Medulla oblongata (tissue), 1 donor: Measurements from ENCODE around the gene PSME2.
"Not testable (repeated sequence)": the region's sequence is repeated elsewhere in the genome, so short reads cannot be mapped to it uniquely, and the experiment has no call there.

ENCODE experiments used
- DNase-seq: peaks from one replicate; pipeline ENCODE4 v3.0.0-alpha.2; 2015; ENCODE audit errors: extremely low spot score

PSME2 gene

DNA sequence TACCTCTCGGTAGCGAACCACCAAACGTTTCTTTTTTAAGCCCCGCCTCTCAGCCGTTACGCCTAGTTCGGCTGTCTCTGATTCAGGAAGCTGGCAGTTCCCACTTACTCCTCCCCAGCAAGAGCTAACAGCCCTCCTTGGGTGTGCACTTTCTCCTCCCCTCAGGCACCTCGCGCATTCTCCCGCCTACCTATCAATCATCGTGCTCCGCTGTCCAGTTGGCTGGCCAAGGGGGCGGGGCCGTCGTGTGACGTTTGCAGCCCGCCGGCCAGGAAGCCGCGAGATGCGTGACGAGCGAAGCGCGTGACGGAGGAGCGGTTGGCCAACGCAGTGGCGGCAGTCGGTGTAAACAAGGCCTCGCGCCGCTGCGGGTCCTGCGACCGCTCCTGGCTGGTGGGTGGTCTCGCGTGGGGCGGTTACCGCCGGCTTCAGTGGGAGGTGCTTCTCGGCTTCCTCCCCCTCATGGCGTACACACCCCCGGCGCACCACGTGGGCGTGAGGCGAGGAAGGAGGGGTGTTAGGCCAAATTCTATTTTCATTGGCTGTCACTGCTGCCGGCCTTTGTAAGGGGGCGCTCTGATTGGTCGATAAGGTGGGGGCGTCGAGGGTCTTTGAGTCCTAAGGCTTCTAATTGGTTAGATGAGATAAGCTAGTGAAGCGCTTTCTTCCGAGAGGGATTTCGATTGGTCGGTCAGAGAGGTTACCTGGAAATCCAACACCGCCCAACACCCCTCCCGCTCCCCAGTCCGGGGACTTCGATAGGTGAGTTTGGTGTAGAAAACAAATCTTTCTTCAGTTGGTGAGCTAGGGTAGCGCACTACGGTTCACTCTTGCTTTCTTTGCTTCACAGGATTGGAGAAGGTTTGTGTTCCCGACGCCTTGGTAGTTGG, 31.6 kb downstream of the PSME2 start, which contains the start of the genes DCAF11 and NRL:
DCAF11 (plus strand) TSS at position 246 of the 890 bp plus-strand sequence. CDS start 818 bp downstream, outside the sequence.
NRL (minus strand) TSS at position 418 of the 890 bp plus-strand sequence. CDS start 32,101 bp downstream, outside the sequence.
- DNase-seq: peak; percentile 100

DNA sequence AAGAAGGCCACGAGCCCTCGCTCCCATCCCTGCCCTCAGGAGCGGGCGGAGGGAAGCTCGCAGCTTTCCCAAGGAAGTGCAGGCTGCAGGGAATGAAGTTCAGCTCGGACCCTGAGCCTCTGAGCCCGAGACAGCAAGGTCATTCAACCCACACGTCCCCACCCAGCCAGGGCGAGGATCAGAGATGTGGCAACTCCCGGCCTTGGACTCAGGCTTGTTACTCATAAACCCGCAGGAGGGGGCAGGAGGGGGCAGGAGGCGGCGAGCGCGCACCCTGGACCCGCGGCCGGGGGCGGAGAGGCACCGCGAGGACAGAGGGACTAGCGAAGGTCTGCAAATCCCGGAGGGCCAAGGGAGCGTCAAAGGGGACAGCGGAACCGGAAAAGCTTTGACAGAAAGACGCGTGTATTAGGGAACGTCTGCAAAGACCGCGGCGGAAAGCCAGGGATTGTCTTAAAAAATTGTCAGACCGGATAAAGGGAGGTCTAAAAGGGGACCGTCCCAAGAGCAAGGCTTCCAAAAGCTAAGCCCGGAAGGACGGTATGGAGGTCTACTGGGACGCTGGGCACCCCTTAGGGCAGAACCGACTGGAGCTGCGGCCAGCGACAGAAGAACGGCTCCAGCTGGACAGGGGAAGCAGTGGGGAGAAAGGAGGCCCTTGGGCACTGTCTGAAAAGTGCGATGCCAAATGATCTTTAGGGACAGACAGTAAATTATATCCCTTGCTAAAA, 32.4 kb downstream of the PSME2 start:
- DNase-seq: peak; percentile 87

DNA sequence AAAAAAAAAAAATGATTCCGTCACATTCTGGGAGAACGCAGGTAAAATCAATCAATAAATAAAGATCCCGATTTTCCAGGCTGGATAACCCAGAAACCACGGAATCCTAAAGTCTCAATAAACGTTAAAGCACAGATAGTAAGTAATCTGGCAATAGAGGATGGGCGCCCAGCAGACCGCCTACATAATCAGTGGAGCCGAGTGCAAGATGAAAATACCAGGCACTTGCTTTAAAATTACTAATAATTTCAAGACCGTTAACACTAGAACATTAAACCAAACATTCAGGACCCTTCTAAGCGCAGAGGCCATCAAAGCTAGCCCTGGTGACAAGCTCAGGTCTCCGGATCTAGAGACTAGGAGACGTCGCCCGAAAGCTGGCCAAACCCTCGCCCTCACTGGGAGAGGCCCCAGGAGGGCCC, 33.0 kb downstream of the PSME2 start:
- DNase-seq: no peak

DNA sequence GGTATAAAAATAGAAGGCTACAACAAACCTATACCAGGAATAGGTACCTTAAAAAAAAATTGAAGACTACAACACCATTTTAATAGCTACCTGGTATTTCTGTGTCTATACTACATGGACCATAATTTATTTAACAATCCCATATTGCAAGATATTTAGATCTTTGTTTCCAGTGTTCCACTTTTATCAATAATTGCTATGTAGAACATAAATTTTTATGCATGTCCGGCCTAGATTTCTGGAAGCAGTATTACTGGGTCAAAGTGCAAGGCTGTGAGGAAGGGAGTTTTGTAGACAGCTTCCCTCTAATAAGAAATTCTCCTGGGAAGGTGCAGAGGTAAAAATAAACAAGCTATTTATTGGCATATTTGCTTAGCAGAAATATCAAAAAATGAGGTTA, 35.9 kb downstream of the PSME2 start:
- no peak for DNase-seq

DNA sequence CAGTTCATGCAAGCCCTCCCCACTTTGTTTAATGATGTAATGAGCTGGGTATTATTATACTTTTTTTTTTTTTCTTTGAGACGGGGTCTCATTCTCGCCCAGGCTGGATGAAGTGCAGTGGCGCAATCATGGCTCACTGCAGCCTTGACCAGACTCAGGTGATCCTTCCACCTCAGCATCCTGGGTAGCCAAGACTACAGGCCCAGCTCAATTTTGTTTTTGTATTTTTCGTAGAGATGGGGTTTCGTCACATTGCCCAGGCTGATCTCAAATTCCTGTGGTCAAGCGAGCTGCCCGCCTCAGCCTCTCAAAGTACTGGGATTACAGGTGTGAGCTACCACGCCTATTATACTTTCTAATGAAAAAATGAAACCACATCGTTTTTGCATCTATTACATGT, 36.4 kb downstream of the PSME2 start:
- DNase-seq: no peak

DNA sequence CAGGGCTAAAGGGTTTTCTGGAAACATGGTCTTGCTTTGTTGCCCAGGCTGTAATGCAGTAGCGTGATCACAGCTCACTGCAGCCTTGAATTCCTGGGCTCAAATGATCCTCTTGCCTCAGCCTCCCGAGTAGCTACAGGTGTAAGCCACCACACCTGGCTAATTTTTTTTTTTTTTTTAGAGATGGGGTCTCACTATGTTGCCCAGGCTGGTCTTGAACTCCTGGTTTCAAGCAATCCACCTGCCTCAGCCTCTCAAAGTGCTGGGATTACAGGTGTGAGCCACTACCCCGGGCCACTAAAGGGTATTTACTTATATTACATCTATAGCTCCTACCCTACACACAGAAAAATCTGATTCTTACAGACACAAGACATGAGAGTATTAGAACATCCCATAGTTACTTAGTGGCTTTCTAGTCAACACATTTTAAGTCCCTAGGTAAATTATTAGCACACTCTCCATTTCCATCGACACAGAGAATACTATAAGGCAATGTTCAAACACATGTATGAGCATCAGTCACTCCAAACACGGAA, 38.0 kb downstream of the PSME2 start:
- DNase-seq: no peak

DNA sequence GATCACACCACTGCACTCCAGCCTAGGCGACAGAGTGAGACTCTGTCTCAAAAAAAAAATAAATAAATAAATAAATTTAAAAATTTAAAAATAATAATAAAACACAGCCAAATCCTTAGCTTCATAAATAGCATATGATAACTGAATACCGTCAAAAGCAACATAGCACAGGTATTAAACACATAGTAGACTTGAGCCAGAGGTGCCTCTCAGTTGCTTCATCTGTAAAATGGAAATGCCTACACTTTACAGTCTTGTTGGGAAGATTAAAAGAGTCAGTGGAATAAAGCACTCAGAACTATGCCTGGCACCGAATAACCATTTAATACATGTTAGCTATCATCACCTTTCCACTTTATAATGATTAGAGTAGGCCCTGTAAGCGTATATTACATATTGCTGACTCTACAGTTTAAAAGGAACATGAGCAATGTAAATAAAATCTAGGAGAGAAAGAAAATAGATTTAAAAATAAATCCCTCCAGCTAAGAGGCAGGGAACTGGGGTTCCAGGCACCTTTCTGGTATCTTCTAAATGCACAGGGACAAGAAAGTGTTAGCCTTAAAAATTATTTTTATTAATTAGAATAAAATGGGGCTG, 39.6 kb downstream of the PSME2 start:
- DNase-seq: no peak

DNA sequence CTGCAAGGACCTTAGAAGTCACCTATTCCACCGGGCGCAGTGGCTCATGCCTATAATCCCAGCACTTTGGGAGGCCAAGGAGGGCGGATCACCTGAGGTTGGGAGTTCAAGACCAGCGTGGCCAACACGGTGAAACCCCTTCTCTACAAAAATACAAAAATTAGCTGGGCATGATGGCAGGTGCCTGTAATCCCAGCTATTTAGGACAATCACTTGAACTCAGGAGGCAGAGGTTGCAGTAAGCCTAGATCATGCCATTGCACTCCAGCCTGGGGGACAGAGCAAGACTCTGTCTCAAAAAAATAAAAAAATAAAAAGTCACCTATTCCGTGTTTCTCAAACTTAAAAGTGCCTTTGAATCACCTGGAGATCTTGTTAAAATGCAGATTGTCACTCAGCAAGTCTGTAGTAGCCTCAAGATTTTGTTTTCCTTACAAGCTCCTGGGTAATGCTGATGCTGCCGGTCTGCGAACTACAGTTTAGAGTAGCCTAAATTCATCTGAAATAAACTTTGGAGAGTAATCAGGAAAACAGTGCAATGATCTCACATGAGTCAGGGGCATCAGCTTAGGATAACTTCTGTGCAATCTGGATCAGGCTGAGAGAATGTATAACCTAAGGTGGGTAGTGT, 40.7 kb downstream of the PSME2 start:
- DNase-seq: not testable (repeated sequence)

DNA sequence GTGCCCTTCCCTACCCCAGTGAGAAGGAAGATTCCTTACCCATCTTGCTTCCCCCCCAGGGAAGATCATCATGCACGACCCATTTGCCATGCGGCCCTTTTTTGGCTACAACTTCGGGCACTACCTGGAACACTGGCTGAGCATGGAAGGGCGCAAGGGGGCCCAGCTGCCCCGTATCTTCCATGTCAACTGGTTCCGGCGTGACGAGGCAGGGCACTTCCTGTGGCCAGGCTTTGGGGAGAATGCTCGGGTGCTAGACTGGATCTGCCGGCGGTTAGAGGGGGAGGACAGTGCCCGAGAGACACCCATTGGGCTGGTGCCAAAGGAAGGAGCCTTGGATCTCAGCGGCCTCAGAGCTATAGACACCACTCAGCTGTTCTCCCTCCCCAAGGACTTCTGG, 43.0 kb downstream of the PSME2 start:
- no peak for DNase-seq

DNA sequence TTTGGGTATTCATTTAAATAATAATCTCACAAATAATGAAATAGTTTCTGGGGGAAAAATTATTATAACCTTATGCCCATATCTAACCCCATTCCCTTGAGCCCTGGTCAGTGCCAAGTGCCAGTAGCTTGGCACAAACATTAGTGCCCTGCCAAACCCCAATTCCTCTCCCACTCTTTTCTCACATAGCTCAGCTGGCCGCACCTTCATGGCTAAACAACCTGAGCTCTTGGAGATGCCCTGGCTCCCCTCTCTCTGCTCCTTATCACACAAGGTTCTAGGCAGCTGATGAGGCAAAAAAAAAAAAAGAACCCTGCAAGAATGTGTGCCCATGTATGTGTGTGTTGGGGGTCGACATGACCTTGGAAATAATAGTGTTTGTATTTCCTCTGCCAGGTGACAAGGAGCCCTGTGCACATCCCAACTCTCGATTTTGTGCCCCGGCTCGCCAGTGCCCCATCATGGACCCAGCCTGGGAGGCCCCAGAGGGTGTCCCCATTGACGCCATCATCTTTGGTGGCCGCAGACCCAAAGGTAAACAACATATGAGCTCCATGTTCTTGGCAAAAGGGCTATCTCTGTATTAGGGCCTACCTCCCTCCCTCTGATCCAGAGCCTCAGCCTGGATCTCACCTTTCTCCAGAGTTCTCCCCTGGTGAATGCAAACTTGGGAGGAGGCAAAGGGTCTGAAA, 43.9 kb downstream of the PSME2 start:
- DNase-seq: no peak

DNA sequence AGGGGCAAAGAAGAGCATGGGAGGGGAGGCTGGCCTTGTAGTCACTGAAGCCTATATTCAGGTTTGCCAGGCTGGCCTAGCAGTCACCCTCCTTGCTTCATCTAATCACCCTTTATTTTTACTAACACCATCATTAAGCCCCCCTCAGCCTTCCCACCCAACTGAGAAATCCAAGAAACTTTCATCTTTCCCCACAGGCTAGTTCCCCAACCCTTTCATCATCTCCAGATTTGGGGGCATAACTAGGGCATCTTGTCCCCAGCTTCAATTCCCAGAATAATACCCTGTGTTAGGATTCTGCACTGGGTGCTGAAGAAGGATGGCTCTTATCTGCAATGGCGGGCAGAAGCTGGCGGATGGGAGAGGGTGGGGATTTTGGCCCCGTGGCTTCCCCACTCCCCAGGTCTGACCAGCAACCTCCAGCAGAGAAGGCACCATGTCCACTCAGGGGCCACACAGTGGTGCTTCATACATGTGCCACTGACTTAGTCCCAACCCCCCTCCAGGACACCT, 45.4 kb downstream of the PSME2 start:
- no peak for DNase-seq

DNA sequence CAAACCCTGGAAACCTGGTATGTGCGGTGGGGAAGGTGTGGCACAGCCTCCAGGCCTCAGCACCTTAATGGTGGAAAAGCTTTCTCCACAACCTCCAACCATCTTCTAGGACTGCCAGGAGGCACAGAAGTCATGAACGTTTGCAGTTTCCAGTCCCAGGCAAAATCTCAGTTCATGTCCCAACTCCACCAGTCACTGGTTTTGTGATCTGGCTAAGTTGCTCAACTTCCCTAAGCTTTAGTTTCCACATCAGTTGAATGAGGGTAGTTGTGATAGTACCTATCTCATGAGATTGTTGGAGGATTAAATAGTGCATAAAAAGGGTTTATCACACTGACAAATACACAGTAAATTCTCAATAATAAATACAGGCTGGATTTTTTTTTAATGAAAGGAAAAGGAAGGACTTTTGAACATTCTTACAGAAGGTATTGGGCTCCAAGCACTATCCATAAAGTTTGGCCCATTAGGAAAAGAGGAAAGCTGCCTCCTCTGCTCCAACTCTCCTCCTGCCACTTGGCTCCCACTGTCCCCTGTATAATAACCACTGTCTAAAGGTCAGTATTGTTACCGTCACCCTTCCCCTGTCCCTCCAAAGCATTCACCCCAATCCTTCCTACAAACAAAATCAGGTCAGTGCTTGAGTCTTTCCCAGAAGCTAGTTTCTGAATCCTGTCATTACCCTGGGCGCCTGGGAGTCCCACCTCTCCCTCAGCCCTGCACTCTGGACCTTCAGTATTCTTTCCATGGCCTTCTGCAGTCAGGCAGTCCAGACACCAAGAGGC, 46.0 kb downstream of the PSME2 start:
- no peak for DNase-seq

DNA sequence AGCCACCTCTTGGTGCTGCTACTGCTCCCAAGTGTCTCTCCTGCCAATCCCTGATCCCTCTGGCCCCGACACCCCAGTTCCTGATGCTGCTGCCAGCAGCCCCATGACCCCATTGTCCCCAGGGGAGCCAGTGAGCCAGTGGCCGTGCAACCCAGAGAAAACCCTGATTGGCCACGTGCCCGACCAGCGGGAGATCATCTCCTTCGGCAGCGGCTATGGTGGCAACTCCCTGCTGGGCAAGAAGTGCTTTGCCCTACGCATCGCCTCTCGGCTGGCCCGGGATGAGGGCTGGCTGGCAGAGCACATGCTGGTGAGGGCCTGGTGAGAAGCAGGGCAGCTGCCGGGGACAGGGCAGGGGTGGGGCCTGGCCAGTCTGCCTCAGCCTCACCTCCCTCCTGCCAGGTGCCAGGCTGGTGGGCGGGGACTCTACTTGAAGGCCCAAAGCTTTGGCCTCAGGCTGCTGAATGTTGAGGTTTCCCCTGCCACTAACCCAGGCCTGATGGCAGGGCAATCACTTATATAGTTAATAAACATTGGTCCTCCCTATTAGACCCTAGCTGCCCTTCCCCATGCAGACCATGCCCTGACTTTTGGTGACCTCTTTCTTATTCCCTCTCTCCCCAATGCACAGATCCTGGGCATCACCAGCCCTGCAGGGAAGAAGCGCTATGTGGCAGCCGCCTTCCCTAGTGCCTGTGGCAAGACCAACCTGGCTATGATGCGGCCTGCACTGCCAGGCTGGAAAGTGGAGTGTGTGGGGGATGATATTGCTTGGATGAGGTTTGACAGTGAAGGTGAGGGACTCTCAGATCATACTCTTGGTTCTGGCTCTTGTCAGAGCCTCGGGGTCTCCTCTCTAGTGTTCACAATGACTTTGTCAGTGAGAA, 47.2 kb downstream of the PSME2 start:
- DNase-seq: peak; percentile 41

DNA sequence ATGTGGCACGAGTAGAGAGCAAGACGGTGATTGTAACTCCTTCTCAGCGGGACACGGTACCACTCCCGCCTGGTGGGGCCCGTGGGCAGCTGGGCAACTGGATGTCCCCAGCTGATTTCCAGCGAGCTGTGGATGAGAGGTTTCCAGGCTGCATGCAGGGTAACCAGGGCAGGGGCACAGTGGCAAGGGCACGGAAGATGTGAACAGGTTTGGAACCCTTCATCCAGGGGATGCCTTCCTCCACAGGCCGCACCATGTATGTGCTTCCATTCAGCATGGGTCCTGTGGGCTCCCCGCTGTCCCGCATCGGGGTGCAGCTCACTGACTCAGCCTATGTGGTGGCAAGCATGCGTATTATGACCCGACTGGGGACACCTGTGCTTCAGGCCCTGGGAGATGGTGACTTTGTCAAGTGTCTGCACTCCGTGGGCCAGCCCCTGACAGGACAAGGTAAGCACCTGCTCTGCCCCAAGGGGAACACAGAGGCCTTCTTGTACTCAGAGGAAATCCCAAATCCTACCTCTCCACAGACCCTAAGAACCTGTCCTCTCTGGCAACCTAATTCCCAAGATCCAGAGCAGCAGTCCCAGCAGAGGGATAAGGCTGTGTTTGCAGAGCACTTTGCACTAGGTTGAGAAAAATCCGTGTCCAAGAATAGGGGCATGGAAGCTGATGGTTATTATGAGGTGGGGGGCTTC, 48.0 kb downstream of the PSME2 start:
- DNase-seq: no peak

DNA sequence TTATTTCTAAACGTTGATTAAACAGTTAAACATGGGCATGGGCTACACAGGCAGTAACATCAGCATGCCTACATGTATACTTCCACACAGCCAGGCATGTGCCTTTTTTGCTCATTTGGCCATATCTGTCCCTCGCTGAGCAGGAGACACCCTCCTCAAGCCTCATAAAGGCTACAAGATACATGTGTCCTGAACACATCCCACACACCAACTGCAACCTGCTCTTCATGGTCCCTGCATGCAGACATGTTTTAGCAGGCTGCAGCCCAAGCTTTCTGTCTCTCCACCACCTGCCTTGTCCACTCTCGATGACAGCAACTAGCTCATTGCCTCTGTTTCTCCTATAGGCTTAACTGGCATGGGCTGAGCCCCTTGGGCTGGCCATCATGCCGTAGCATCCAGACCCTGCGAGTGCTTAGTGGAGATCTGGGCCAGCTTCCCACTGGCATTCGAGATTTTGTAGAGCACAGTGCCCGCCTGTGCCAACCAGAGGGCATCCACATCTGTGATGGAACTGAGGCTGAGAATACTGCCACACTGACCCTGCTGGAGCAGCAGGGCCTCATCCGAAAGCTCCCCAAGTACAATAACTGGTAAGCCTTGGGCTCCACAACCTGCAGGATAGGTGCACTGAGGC, 49.7 kb downstream of the PSME2 start:
- DNase-seq: no peak

DNA sequence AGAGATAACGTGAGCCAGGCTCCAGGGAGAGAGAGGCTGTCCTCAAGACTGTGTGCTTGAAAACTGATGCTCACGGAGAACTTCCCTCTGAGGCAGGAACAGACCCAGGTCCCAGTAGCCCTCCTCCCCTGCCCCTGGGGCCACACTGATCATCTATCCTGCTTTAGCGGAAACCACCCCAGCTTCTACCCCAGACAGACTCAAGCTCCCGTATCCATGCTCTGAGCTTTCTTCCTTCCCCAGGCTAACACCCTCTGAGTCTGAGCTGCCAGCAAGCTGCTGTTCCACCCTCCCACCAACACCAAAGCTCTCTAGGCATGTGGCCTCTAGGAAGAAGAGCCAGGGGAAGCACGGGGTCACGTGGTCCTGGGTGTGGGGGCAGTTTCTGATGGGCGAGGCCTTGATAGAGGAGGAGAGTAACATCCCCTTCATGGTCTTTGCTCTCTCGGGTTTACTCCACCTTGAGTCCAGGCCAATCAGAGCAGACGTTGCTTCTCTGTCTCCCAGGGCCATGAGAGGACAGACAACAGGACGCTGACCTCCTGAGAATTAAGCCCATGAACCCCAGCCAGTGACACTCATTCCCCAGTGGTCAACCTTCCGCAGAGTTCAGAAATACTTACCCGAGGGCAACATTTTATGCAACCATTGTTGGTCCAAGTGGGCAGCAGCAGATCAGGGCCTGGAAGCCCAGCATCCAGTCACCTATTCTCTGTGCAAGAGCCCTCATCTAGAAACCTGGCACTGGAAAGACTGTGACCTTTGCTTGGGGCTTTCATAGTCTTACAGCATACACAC, 50.9 kb downstream of the PSME2 start:
- peak; percentile 54 for DNase-seq

DNA sequence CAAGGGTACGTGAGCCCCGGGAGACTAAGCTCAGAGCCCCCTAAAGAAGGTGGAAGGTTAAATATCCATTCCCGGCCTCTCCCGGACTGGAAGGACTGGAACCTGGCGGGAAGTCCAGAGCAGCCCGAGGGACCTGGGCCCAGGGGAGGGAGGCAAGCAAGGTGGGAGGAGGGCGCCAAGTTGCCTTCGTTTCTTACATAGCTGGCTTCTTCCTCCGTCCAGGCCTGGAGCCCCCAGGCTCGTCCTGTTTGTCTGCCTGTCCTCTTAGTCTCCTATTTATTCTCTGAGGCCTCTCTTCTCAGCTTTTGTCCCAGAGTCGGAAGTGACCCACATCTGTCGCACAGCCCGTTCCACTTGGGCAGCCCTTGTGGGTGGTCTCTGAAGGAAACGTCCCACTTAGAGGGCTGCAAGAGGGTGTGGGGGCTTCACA, 51.6 kb downstream of the PSME2 start:
- DNase-seq: no peak
